SH-SY5Y (cell line): ENCODE data around the gene KRT79.

Experiments
- GATA2 ChIP-seq: IDR thresholded peaks from 2 replicates; pipeline ENCODE4 v1.6.1; 2011; ENCODE audit warnings: mild to moderate bottlenecking, low read depth, low read length
- GATA3 ChIP-seq: IDR thresholded peaks from 2 replicates; pipeline ENCODE4 v1.6.1; 2011; ENCODE audit warnings: low read depth, mild to moderate bottlenecking, low read length, moderate library complexity

DNA sequence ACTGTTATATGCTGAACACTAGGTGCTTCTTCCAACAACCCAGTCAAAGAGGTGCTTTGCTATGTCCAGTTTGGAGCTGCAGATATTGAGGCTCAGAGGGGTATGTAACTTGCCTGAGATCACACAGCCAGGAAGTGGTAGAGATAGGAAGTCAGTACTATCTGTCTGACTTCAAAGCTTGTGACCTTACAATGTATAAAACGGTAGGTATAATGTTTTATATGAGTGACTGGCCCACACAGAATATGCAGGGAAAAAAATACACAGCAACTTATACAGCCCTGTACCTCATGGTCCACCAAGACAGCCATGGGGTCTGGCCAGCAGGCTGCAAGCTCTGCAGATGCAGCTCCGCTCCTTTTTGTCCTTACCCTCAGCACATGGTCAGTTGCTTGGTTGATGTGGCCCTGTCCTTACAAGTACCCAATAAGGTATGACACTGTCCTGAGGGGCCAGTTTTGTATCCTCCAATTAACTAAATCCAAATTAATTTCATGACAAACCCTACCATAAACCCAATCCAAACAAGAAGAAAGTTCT is 16.3 kb downstream of the KRT79 start:
- TF ChIP-seq GATA3 (no peak), GATA2 (no peak)
